HG03060 (cell line): Measurements from ENCODE around the gene LCAT.

Experiments used
- ATAC-seq: cut with Tn5 transposase; IDR thresholded peaks from one replicate; pipeline ENCODE4 v1.9.1; 2021; ENCODE audit warnings: low read depth, moderate number of reproducible peaks; ENCODE audit not compliant: unreplicated experiment

LCAT gene

GRCh38 chr16:67935101-67935401 is 8.9 kb downstream of the LCAT start:
- no peak for ATAC-seq

DNA sequence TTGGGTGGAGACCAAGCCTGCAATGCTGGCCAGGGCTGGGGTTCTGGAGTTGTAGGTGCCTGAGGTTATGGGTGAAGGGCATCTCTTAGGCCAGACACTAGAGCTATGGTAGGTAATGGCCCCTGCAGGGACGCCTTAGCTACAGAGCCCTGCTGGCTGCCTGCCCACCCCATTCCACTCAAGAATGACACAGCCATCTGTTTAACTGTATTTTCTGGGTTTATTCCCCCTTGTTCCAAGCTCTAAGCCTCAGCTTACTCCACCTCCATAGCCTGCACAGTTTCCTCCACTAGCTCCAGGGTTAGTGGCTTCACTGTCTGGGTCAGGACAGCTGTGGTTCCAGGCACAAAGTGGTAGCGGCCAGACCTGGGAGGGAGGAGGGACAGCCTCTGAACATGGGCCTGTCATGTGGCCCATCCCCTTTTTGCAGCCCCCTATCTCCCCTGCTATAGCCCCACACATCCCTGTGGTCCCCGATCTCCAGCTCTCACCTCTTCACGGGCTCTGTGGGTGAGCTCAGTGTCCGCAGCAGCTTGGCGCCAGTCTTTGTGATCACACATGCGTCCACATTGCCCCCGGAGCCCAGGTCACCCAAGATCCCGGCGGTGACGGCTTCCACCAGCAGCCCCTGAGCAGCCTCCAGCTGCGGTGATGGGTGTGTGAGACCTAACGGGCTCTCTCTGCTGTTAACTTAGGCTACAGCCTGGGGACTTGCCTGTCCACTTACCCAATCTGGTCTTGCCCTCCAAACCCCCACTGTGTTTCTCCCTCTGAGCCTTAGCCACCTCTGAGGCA is 9.4 kb downstream of the LCAT start:
- no peak for ATAC-seq

DNA sequence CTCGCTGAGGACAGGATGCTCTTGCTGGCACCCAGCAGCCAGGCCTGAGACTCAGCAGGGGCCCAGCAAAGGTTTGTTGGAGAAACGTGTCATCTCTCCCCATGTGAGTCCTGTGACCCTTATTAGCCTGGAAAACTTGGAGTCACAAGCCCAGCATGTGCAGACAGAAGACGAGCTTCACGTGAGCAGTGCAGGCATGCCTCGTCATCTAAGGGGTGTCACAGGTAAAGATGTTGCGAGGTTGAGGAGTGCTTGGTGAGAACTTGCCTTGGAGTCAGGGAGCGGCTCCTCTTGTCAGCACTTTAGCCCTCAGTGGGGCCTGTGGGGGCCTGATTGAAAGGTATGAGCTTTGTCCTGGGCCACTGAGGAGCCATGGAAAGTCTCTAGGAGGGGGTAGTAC is 10.1 kb downstream of the LCAT start:
- no peak for ATAC-seq

- ATAC-seq: no peak
These were observed 11.5 kb downstream of the LCAT start for GRCh38 chr16:67932462-67932840.

DNA sequence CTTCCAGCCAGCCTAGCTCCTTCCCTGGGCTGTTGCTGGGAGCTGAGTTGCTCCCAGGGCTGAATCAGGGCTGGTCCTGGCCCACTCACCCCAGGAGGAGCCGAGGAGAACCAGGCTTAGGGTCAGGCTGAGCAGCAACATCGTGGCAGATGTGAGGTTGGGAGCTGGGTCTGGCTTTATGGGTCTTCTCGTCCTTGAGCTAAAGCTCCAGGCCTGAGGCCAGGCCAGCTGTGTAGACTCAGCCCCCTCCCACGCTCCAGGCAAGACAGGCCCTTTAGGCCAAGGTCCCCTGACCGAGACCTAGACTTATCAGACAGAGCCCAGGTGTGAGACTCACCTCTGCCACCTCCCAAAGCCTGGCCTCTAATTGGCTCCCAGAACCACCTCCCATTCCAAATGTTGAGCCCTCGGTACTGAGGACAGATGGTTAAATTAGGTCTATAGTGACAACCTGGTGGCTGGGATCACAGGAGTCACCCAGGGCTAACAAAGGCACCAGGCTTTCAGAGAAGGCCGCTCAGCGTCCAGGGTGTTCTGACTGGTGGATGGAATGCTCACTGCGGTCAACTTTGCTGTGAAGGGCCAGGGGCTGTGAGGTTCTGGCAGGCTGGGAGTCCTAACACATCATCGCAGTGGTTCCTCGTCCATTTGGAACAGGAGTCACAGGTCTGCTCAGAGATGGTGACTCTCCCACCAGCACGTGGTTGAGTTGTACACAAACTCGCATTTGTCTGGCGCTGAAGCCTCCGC is 12.0 kb downstream of the LCAT start, which contains the start of gene CTRL:
CTRL (minus strand) TSS at position 151 of the 750 bp plus-strand sequence; CDS start at position 141, 10 bp downstream.
- no peak for ATAC-seq

DNA sequence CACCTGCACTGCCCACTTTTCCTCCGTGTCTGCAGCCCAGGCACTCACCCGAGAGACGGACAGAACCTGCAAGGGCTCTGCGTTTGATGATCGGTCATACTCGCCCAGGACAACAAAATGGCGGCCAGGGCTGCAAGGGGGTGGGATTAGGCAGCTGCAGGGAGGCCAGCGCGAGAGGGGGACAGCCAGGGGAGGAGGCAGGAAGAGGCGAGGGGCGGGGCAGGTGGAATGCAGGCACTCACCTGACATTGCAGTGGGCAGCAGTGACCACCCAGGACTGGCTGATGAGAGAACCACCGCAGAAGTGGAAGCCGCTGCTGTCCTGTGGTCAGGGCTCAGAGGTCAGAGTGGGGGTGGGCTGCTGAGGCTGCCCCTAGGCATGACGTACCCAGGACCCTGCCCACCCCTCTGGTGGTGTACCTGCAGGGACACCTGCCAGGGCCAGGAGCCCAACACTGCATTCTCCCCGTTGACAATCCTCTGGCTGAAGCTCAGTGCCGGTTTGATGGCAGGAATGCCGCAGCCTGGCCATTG is 13.2 kb downstream of the LCAT start:
- no peak for ATAC-seq

GRCh38 chr16:67930191-67930590 is 13.7 kb downstream of the LCAT start:
- no peak for ATAC-seq

DNA sequence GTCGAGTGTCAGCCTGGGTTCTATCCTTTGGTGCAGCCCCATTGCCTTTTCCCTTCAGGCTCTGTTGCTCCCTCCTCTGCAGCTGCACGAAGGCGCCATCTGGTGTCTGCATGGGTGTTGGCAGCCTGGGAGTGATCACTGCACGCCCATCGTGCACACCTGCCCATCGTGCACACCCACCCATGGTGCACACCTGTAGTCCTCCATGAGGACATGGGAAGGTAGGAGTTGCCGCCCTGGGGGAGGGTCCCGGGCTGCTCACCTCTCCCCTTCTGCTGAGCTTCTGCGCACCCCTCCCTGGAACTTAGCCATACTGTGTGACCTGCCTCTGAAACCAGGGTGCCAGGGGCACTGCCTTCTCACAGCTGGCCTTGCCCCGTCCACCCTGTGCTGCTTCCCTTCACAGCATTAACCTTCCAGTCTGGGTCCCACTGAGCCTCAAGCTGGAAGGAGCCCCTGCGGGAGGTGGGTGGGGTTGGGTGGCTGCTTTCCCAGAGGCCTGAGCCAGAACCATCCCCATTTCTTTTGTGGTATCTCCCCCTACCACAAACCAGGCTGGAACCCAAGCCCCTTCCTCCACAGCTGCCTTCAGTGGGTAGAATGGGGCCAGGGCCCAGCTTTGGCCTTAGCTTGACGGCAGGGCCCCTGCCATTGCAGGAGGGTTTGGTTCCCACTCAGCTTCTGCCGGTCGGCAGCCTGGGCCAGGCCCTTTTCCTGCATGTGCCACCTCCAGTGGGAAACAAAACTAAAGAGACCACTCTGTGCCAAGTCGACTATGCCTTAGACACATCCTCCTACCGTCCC is 15.2 kb downstream of the LCAT start:
- ATAC-seq: no peak

- no peak for ATAC-seq
These were observed 15.8 kb downstream of the LCAT start for GRCh38 chr16:67928147-67928546.

DNA sequence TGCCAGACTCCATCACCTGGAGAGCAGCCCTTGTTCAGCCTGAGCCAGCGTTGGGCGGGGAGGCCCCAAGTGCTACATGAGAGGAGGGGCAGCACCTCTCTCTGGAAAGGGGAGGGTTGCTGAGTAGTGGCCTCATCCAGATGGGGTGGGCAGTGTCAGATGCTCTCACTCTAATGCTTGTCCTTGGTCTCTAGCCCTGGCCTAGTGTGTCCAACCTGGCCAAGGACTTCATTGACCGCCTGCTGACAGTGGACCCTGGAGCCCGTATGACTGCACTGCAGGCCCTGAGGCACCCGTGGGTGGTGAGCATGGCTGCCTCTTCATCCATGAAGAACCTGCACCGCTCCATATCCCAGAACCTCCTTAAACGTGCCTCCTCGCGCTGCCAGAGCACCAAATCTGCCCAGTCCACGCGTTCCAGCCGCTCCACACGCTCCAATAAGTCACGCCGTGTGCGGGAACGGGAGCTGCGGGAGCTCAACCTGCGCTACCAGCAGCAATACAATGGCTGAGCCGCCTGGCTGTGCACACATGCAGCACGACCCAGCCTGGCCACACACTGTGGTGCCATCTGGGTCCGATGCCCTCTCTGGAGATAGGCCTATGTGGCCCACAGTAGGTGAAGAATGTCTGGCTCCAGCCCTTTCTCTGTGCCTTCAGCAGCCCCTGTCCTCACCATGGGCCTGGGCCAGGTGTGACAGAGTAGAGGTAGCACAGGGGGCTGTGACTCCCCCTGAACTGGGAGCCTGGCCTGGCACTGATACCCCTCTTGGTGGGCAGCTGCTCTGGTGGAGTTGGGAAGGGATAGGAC is 16.6 kb downstream of the LCAT start:
- no peak for ATAC-seq

DNA sequence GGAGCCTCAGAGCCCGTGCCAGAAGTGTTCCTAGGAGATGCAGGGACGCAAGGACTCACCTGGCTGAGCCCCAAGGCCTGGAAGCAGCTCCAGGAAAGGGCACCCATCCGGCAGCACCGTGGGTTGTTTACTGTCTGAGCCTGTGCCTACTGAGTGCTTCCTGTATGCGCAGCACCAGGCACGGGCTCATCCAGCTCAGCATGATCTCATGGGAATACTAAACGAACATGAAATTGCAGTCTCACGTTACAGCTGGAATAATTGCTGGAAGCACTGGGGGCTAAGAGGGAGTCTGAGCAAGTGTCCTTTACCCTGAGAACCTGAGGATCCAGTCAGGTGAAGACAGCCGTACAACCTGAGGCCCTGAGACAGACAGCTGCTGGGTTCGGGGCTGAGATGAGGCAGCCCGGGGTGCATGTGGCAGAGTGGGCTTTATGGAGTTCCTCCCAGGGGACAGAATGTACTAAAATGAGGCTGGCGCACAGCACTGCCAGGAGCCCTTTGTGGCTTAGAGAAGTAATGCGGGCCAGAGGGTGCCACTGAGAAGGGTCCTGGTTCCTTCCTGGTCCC is 17.7 kb downstream of the LCAT start:
- ATAC-seq: no peak

DNA sequence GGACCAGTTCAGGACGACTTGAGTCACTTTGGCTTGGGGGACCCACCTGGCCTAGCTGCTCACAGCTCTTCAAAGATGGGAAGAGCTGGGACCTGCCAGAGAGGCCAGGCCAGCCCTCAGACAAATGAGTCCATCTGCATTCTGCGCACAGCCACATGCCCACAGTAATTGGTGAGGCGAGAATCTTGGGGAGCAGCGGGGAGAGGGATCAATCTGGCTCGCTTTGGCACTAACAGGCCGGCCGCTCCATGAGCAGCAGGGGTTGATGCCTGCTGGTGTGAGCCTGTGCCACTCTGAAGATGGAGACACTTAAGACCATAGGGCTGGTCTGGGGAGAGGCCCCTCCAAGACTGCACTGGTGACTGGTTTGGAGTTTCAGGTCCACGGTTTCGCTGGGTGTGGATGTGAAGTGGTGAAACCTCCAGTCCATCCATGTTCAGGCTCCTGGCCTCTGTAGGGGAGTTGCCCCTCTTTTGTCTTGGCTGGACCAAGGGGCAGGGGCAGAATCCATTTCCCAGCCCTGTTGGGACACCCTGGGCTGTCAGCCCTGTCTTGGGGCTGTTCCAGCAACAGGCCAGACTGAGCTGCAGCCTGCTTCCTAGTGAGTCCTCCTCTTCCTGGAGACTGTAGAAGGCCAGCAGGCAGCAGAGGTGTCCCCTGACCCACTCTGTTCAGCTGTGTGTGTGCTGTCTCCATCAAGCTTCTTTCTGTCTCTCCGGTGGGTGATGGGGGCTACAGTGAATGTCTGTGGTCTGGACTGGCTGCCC is 19.6 kb downstream of the LCAT start:
- ATAC-seq: no peak

DNA sequence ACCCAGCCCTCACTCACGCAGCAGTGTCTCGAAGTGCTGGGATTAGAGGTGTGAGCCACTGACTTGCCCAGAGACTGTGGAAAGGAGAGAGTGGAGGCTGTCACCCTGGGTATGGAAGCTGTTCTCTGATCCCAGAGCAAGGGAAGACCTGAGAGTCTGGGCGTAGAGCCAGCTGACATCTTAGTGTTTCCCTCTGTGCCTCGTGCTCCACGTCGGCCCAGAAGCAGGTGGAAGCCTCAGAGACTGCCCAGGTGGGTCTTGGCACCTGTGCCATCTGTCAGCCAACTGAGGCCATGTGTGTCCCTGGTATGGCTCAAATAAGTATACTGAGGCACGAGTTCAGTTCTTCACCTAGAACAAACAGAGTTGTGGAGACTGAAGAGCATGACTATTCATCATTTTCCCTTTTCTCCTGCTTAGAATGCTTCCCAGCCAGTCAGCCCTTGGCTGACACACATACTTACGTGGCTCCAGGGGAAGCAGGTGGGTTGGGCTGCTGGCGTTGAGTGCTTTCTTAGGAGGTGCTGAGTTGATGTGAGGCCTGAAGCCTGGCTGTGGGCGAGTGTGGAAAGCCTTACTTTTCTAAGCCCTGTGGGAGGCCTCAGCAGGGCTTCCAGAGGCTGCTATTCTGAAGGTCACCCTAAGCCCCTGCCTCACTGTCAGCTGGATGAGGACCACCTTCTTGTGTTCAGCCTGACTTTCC is 20.4 kb downstream of the LCAT start:
- no peak for ATAC-seq

DNA sequence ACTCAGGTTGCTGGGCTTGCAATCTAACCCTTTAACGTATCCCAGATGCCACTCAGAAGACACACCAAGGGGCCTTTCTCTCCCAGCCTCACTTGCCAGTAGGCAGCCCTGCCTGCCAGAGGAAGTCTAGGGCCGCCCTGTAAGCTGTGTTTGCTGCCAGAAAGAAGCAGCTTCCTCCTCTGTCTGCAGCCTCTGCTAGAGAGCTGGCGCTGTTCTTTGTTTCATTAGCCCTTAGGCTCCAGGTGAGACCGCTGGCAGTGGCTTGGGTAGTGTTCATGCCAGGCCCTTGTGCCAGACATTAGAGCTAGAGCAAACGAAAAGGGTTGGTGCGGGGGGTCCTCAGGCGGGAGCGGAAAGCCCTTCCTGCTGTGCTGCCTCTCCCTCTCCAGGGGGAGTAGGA is 21.2 kb downstream of the LCAT start:
- ATAC-seq: no peak

- ATAC-seq: no peak
These were observed 21.7 kb downstream of the LCAT start for GRCh38 chr16:67922221-67922620.

GRCh38 chr16:67919622-67920221 is 24.2 kb downstream of the LCAT start:
- no peak for ATAC-seq

DNA sequence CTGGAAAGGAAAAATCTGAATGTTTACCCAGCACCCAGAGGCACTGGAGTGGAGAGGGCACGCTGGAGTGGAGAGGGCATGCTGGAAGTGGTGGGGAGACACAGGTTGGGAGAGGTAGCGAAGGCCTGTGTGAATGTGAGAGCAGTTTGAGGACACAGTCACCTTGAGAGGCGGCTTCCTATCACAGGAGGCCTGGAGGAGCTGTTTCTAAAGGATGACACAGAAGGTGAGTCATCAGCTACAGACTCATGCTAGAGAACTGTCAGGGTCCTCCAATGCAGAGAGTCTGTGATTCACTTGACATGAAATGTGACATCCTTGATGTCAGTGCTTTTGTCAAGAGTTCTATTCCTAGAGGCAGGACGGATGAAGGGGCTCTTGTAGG is 26.1 kb downstream of the LCAT start:
- no peak for ATAC-seq

DNA sequence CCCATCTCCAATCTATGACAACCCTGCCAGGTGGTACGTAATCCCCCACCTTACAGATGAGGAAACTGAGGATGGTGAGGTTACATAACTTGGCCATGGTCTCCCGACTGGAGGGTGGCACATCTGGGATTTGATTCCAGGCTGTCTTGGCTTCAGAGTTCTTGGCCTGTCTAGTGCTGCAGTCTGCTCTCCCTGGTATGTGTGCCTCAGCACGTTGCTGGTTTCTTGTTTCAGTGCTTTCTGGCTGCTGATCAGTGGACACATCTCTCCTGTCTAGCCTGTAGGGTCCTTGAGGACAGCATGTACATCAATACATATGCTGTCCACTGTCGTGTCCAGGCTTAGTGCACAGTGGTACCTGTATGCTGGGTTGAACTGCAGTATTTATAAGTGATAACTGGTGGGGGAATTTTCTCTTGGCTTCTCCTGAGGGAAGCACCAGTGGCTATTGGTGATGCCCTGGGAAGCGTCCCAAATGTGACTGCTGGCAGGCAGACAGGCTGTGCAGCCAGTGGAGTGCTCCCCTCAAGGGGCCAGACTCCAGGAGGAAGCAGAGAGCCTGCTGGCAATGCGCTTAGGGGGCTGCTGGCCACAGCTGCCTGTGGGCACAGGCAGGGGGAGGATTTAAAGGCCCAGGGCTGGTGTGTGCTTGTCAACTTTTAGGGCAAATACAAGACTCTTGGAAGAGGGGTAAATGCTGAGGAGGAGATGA is 26.6 kb downstream of the LCAT start:
- no peak for ATAC-seq
